ENCODE results near the gene ZNF362. TPM values are rescaled to one million over a fixed set of nuclear protein-coding genes. Genes with fewer than 3 reads are reported as not detected.

The ZNF362 gene
- total RNA-seq, 2 donors from 2014 or later = 45.0 to 52.0 TPM

DNA sequence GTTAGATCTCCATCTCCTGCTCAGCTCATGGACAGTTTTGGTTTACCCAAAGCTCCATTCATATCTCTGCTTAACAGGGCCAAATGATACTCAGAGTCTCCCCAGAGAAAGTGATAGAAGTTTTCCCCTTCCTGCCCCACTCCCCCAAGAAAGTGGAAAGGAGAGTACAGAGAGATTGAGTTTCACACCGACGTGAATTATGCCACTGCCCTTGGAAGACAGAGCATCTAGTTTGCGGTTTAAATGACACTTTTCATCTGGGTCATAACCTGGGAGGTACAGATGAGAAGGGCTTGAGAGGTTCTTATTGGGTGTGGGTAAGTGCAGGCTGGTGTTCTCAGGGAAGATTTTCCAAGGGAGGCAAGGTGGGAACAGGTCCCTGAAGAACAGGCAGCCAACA, 6.9 kb upstream of the ZNF362 start:
- no peaks in the 10 kb centered on the region for H3K27me3 ChIP-seq (replicated peaks; ENCODE audit: insufficient read depth)
- TF ChIP-seq, protein P1, sequence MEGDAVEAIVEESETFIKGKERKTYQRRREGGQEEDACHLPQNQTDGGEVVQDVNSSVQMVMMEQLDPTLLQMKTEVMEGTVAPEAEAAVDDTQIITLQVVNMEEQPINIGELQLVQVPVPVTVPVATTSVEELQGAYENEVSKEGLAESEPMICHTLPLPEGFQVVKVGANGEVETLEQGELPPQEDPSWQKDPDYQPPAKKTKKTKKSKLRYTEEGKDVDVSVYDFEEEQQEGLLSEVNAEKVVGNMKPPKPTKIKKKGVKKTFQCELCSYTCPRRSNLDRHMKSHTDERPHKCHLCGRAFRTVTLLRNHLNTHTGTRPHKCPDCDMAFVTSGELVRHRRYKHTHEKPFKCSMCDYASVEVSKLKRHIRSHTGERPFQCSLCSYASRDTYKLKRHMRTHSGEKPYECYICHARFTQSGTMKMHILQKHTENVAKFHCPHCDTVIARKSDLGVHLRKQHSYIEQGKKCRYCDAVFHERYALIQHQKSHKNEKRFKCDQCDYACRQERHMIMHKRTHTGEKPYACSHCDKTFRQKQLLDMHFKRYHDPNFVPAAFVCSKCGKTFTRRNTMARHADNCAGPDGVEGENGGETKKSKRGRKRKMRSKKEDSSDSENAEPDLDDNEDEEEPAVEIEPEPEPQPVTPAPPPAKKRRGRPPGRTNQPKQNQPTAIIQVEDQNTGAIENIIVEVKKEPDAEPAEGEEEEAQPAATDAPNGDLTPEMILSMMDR (IDR thresholded peaks at IDR 0.05) = no peak
- no peak for TF ChIP-seq POLR2A (IDR thresholded peaks at IDR 0.05)
- TF ChIP-seq POLR2AphosphoS5 (IDR thresholded peaks at IDR 0.05) = no peak
- no peak overlapping the region for H3K4me3 ChIP-seq
- intact Hi-C loops (cut with DNase I) = no loop called here
- H3K9me3 ChIP-seq = no peaks in the 10 kb centered on the region
- H3K27ac ChIP-seq = no peak overlapping the region
- H3K36me3 ChIP-seq = no peaks in the 10 kb centered on the region
- WGBS = 48% methylated on average over 3 of the region's 3 CpGs
- no peaks in the 10 kb centered on the region for H3K4me1 ChIP-seq (replicated peaks)
- no peak for DNase-seq (ENCODE audit: low spot score)

DNA sequence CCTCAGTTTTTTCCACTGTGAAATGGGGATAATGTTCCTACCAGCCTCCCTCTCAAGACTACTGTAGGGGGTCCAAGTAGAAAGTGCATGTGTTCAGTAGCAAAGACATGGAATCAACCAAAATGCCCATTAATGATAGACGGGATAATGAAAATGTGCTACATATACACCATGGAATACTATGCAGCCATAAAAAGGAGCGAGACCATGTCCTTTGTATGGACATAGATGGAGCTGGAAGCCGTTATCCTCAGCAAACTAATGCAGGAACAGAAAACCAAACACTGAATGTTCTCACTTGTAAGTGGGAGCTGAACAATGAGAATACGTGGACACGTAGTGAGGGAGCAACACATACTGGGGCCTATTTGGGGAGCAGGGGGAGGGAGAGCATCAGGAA, 6.1 kb upstream of the ZNF362 start:
- H3K27ac ChIP-seq = no peak overlapping the region
- H3K4me3 ChIP-seq = no peak overlapping the region
- H3K4me1 ChIP-seq (replicated peaks) = no peaks in the 10 kb centered on the region
- DNase-seq (ENCODE audit: low spot score) = no peak
- no peaks in the 10 kb centered on the region for H3K9me3 ChIP-seq
- H3K36me3 ChIP-seq = no peaks in the 10 kb centered on the region
- intact Hi-C loops (cut with DNase I) = no loop called here
- 96% methylated on average over 5 of the region's 5 CpGs for WGBS
- H3K27me3 ChIP-seq (replicated peaks; ENCODE audit: insufficient read depth) = no peaks in the 10 kb centered on the region
- TF ChIP-seq POLR2AphosphoS5 (IDR thresholded peaks at IDR 0.05) (no peak), POLR2A (IDR thresholded peaks at IDR 0.05) (no peak)
- TF ChIP-seq, protein P1 (IDR thresholded peaks at IDR 0.05) = no peak

DNA sequence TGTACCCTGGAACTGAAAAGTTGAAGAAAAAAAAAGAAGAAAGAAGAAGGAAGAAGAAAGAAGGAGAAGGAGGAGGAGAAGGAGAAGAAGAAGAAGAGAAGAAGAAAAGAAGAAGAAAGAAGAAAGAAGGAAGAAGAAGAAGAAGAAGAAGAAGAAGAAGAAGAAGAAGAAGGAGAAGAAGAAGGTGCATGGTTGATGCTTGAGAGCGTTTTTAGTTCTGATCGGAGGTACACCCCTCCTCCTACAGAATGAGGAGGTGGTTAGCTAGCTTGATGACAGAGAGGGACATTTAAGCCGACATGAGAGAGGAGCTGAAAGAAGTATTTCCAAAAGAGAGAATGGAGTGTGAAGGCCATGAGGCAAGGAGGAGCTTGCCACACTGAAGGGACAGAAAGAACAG, 5.6 kb upstream of the ZNF362 start:
- Histone ChIP-seq H3K27ac (no peak overlapping the region), H3K9me3 (no peaks in the 10 kb centered on the region), H3K4me1 (replicated peaks) (no peaks in the 10 kb centered on the region), H3K27me3 (replicated peaks; ENCODE audit: insufficient read depth) (no peaks in the 10 kb centered on the region), H3K4me3 (no peak overlapping the region), H3K36me3 (no peaks in the 10 kb centered on the region)
- no peak for TF ChIP-seq POLR2AphosphoS5 (IDR thresholded peaks at IDR 0.05)
- no peak for TF ChIP-seq POLR2A (IDR thresholded peaks at IDR 0.05)
- TF ChIP-seq, protein P1 (IDR thresholded peaks at IDR 0.05) = no peak
- 88% methylated on average over 3 of the region's 3 CpGs for WGBS
- intact Hi-C loops (cut with DNase I) = no loop called here
- no peak for DNase-seq (ENCODE audit: low spot score)

DNA sequence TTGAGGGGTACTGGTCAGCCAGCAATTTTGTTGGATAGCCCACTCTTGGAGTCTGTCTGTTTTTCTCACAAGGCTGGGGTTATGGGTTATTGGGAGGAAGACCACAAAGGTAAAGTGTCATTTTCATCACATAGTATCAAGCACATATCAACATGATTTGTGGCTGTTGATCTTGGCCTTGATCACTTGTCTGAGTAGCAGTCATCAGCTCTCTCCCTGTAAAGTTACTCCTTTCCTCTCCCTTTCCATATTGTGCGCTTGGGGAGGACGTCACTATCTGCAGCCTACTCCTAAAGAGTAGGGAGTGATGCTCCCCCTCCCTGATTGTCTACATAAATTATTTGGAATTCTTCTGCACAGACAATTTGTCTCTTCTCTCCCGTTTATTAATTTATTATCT, 1.8 kb upstream of the ZNF362 start:
- TF ChIP-seq, protein P1 (IDR thresholded peaks at IDR 0.05) = no peak
- TF ChIP-seq POLR2AphosphoS5 (IDR thresholded peaks at IDR 0.05) = no peak
- TF ChIP-seq POLR2A (IDR thresholded peaks at IDR 0.05) = no peak
- no peaks in the 10 kb centered on the region for H3K36me3 ChIP-seq
- H3K27ac ChIP-seq = no peak overlapping the region
- H3K4me3 ChIP-seq = no peak overlapping the region
- WGBS = 69% methylated on average over 3 of the region's 3 CpGs
- no peaks in the 10 kb centered on the region for H3K27me3 ChIP-seq (replicated peaks; ENCODE audit: insufficient read depth)
- intact Hi-C loops (cut with DNase I) = no loop called here
- H3K4me1 ChIP-seq (replicated peaks) = no peaks in the 10 kb centered on the region
- no peaks in the 10 kb centered on the region for H3K9me3 ChIP-seq
- no peak for DNase-seq (ENCODE audit: low spot score)

DNA sequence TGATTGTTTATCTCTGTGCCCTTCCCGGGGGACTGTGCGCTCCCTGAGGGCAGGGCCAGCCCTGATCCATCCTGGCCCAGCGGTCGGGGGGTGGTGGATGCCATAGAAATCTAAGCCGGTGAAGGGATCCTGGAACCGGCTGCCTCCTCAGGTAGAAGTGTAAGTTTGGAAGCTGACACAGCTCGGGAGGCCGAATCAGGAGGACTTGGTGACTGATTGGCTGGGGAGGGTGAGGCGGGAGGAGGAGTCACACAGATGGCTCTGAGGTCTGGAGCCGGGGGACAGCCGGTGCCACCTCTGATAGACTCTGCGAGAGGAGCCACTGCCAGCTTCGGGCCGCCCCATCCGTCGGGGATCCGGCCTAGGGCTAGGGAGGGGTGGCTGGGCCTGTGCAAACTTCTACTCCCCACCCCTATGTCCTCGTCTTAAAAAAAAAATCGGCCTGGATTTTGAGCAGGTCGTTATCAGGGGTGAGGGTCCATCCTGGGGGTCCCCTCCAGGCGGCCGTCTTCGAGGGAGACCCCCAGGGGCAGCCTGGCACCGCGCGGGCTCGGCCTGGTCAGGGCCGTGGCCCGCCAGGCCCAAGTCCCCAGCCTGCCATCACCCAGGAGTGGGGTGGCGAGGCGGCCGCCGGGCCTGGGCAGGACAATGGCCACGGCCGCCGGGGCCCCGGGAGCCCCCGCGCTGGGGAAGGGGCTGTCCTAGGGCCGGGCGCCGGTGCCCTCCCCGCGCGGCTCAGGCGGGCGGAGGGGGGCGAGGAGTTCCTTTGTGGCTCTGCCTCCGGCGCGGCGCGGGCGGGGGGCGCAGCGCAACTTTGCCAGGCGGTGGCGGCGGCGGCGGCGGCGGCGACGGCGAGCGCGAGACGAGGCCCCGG, 708 bp upstream of the ZNF362 start:
- intact Hi-C loops (cut with DNase I) = loop anchor here (5.0 kb wide), 1 partner anchor 77 kb away; no protein-coding TSS in a partner anchor
- Histone ChIP-seq H3K27me3 (replicated peaks; ENCODE audit: insufficient read depth) (no peaks in the 10 kb centered on the region), H3K27ac (peak overlapping the region; percentile 98 to 99), H3K4me1 (replicated peaks) (no peaks in the 10 kb centered on the region), H3K4me3 (peak overlapping the region; percentile 58 to 61), H3K9me3 (no peaks in the 10 kb centered on the region), H3K36me3 (no peaks in the 10 kb centered on the region)
- peak; percentile 84 for TF ChIP-seq POLR2A (IDR thresholded peaks at IDR 0.05)
- TF ChIP-seq POLR2AphosphoS5 (IDR thresholded peaks at IDR 0.05) = peak; percentile 84
- TF ChIP-seq, protein P1 (IDR thresholded peaks at IDR 0.05) = no peak
- peak; percentile 89 for DNase-seq (ENCODE audit: low spot score)
- 8% methylated on average over 36 of the region's 70 CpGs for WGBS
